H1 (cell line): Measurements from ENCODE around the gene BASP1. TPM values are rescaled to one million over a fixed set of nuclear protein-coding genes. Genes with fewer than 3 reads are reported as not detected.

Experiments used
- ASH2L ChIP-seq: fragments of 200-600, 300-600 bp; sonication (generic); IDR thresholded peaks from one replicate; pipeline ENCODE4 v1.7.1; 2017; ENCODE audit warnings: low read length
- CEBPB ChIP-seq: IDR thresholded peaks from 2 replicates; pipeline ENCODE4 v1.6.1; 2012; ENCODE audit warnings: low read depth, low read length
- CHD1 ChIP-seq: IDR thresholded peaks from 2 replicates; pipeline ENCODE4 v1.6.1; 2012; ENCODE audit warnings: low read depth, low read length, improper control_type of control experiment
- RBBP5 ChIP-seq: IDR thresholded peaks from 2 replicates; pipeline ENCODE4 v1.7.1; 2012; ENCODE audit warnings: low read depth, mild to moderate bottlenecking, inconsistent platforms, low read length, moderate library complexity, borderline replicate concordance
- SIN3A ChIP-seq, 2 experiments: IDR thresholded peaks in 1 of 2; conservative IDR thresholded peaks in 1 of 2; 2 replicates each; pipeline ENCODE4 v1.6.1; 2011 to 2012; ENCODE audit warnings: low read length in 2 of 2, improper control_type of control experiment in 1 of 2, low read depth in 1 of 2, mild to moderate bottlenecking in 1 of 2
- TBP ChIP-seq: IDR thresholded peaks from 2 replicates; pipeline ENCODE4 v1.6.1; 2011; ENCODE audit warnings: low read depth, low read length, improper control_type of control experiment
- polyA plus RNA-seq, 7 experiments: library from polyadenylated mRNA; depleted of rRNA in 3 of 7; stranded (reverse) in 5 of 7; unstranded in 2 of 7; fragments of >200 nt in 5 of 7; fragments of 200-250 nt in 2 of 7; gene quantifications; 1 replicate in 5 of 7; 2 replicates in 1 of 7; 4 replicates in 1 of 7; pipeline versions ENCODE4 v1.2.1 to v1.2.3, GENCODE V29; 2011 to 2013; ENCODE audit warnings: missing spikeins in 2 of 7, mixed read lengths in 2 of 7
- total RNA-seq: library from RNA; stranded (reverse); fragmentation: NEBNext Ultra II Directional; extraction: Animal tissue kit (Norgen Biotek cat#: 25700); gene quantifications from 2 replicates; pipeline ENCODE4 v1.2.1, GENCODE V29; 2021
- TF ChIP-seq, protein P1 (sequence below): fragments of 300-600 bp; sonication (generic); IDR thresholded peaks from 2 replicates; pipeline ENCODE4 v1.7.1; 2012; ENCODE audit warnings: low read length, moderate library complexity, mild to moderate bottlenecking, inconsistent platforms; ENCODE audit not compliant: insufficient replicate concordance

The BASP1 gene
- total and polyA plus RNA-seq, 2 of the 8 experiments (the other 6 are each of a cell fraction or from before 2014, with no cell fraction given): 95.2 to 104 TPM

DNA sequence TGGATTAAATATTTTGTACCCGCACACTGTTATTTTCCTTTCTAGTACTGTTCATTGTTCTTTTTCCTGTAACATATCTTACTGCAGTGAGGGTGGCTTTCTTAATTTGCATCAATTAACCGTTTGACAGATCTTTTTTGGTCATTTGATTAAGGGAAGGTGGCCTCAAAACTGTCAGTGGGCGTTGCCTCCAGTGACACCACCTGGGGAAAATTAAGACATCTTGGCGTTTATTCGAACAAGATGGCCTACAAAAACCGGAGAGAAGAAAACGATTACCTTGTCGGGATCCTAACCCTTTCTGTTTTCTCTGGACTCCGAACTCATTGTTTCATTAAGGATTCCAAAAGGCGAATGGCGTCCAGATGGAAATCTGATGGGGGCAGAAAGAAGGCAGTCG, 2.0 kb downstream of the BASP1 start (continued):
- TF ChIP-seq, protein P1, sequence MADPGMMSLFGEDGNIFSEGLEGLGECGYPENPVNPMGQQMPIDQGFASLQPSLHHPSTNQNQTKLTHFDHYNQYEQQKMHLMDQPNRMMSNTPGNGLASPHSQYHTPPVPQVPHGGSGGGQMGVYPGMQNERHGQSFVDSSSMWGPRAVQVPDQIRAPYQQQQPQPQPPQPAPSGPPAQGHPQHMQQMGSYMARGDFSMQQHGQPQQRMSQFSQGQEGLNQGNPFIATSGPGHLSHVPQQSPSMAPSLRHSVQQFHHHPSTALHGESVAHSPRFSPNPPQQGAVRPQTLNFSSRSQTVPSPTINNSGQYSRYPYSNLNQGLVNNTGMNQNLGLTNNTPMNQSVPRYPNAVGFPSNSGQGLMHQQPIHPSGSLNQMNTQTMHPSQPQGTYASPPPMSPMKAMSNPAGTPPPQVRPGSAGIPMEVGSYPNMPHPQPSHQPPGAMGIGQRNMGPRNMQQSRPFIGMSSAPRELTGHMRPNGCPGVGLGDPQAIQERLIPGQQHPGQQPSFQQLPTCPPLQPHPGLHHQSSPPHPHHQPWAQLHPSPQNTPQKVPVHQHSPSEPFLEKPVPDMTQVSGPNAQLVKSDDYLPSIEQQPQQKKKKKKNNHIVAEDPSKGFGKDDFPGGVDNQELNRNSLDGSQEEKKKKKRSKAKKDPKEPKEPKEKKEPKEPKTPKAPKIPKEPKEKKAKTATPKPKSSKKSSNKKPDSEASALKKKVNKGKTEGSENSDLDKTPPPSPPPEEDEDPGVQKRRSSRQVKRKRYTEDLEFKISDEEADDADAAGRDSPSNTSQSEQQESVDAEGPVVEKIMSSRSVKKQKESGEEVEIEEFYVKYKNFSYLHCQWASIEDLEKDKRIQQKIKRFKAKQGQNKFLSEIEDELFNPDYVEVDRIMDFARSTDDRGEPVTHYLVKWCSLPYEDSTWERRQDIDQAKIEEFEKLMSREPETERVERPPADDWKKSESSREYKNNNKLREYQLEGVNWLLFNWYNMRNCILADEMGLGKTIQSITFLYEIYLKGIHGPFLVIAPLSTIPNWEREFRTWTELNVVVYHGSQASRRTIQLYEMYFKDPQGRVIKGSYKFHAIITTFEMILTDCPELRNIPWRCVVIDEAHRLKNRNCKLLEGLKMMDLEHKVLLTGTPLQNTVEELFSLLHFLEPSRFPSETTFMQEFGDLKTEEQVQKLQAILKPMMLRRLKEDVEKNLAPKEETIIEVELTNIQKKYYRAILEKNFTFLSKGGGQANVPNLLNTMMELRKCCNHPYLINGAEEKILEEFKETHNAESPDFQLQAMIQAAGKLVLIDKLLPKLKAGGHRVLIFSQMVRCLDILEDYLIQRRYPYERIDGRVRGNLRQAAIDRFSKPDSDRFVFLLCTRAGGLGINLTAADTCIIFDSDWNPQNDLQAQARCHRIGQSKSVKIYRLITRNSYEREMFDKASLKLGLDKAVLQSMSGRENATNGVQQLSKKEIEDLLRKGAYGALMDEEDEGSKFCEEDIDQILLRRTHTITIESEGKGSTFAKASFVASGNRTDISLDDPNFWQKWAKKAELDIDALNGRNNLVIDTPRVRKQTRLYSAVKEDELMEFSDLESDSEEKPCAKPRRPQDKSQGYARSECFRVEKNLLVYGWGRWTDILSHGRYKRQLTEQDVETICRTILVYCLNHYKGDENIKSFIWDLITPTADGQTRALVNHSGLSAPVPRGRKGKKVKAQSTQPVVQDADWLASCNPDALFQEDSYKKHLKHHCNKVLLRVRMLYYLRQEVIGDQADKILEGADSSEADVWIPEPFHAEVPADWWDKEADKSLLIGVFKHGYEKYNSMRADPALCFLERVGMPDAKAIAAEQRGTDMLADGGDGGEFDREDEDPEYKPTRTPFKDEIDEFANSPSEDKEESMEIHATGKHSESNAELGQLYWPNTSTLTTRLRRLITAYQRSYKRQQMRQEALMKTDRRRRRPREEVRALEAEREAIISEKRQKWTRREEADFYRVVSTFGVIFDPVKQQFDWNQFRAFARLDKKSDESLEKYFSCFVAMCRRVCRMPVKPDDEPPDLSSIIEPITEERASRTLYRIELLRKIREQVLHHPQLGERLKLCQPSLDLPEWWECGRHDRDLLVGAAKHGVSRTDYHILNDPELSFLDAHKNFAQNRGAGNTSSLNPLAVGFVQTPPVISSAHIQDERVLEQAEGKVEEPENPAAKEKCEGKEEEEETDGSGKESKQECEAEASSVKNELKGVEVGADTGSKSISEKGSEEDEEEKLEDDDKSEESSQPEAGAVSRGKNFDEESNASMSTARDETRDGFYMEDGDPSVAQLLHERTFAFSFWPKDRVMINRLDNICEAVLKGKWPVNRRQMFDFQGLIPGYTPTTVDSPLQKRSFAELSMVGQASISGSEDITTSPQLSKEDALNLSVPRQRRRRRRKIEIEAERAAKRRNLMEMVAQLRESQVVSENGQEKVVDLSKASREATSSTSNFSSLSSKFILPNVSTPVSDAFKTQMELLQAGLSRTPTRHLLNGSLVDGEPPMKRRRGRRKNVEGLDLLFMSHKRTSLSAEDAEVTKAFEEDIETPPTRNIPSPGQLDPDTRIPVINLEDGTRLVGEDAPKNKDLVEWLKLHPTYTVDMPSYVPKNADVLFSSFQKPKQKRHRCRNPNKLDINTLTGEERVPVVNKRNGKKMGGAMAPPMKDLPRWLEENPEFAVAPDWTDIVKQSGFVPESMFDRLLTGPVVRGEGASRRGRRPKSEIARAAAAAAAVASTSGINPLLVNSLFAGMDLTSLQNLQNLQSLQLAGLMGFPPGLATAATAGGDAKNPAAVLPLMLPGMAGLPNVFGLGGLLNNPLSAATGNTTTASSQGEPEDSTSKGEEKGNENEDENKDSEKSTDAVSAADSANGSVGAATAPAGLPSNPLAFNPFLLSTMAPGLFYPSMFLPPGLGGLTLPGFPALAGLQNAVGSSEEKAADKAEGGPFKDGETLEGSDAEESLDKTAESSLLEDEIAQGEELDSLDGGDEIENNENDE: no peak
- TF ChIP-seq SIN3A (conservative IDR thresholded peaks at IDR 0.05 in 1 of 2, IDR thresholded peaks at IDR 0.05 in 1 of 2; ENCODE audit: low read depth in 1 of 2, low read length in 2 of 2) (no peak), RBBP5 (no peak), TBP (no peak), CHD1 (no peak), CEBPB (no peak), ASH2L (no peak)
